HG03097 (cell line): ENCODE data around the gene LBR.
A peak's percentile ranks its signal among the peaks of the same experiment; 100 is the strongest.

Source experiments
- ATAC-seq: cut with Tn5 transposase; IDR thresholded peaks from one replicate; pipeline ENCODE4 v1.9.1; 2021; ENCODE audit not compliant: unreplicated experiment, low FRiP score

LBR gene

DNA sequence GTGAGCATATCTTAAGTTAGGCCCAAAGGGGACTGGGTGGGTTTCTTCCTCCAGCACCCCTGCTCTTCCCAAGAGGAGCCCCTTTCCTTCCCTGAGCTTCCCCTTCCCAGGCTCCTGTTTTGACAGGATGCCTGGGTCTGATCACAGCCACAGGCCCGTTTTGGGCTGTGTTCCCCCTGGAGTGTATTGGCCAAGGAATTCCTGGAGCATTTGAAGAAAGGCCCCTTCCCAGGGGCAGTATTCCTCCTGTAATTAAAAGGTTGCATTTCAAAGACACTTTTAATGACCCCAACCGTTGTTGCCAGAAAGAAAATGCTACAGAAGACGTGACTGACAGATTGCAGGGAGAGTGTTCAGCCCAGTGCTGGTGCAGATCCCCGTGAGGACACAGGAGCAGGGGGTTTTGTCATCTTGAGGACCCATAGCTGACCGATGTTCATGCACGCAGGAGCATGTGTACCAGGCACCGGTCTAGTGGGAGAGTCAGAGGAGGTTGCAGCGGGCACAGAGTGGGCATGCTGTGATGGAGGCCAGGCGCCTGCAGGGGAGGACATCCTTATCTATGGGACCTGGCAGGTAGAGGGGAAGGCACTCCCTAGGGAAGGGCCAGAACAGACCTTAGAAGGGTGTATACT is 19.3 kb upstream of the LBR start:
- no peak for ATAC-seq

DNA sequence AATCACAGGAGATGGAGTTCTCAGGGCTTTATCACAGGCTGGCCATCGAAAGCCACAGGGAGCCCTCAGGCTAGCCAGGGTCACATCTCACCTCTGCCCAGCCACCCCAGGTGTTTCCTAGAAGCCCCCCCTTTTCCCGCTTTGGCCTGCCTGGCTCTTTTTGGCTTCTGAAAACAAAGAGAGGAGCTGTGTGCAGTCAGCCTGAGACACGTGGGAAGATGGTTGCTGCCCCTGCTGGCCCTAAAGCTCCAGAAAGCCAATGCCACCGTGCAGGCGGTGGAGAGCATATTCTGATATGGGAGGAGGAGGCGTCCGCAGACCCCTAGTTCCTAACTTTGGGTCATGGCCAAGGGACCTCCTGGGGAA is 18.7 kb upstream of the LBR start:
- ATAC-seq: no peak

DNA sequence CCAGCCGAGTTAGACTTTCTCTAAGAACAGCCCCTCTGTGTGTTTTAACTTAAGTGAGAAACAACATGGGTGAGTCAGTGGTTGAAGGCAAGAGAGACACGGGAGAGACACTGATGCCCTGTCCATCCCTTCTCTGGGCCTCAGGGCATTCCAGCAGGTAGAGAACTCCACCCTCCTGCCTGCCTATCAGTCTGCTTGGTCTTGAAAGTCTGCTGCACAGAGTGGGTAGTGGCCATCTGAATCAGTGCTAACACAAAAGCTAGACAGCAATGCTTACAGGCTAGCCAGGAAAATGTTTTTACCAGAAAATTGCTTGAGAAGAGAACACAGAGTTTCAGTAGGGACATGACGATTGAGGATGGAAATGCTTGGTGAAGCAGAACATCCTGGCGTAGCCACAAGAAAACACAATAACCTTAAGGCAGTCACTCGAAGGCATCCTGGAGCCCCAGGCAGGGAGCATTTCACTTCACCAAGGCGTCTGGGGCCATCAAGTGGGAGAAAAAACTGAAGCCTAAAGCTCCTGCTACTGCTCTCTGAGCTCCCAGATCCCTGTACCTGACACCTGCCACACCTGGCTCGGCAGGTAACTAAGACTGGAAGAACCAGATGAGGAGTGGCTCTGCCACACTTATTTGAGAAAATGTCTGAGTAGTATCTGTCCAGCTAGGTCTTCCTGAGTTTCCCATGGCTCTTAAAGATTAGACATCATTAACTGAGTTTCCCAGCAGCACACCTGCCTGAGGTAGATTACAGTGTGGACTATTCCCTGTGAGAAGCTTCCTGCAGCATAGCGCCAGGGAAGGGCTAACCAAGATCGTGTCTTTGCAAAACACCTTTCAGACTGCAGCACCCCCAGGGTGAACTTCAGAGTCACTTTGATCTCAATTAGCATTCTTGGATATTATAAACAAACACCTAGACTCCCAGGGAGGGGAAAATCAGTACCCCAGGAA is 18.1 kb upstream of the LBR start:
- no peak for ATAC-seq

GRCh38 chr1:225442123-225442505 is 14.3 kb upstream of the LBR start:
- ATAC-seq: no peak

DNA sequence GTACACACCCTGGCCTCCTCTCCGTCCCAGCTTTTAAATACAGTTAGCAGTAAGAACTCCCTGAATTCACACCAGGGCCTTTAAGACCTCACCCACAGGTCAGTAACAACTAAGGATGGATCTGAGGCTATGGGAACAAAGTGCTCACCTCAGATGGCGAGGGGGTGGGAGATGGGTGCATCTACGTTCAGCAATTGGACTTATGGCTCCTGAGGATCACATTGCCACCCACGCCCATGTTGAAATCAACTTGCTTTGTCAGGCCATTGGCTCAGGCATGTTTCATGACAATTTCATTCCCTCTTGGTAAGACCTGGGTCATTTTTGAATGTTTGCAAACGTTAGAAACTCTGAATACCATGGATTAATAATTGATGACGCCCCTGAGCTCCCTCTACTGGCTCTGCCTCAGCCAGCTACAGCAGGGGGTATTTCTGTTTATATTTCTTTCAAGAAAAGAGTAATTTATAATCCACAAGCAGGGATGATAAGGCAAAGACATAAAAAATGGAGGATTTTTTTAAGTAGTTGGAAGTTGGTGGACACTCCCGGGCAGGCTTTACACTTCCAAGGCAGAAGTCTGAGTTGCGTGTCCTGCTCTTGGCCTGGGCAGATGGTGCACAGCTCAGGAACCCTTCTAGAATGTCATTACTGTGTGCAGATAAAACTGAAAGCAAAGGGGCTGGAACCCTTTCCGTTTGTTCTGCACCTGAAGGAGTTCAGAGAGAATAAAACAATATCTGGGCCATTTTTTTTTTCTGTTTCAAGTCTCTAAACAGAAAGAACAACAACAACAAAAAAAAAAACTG is 13.7 kb upstream of the LBR start:
- ATAC-seq: peak; percentile 29

- ATAC-seq: no peak
Observed at GRCh38 chr1:225440380-225441221, 12.8 kb upstream of the LBR start.

DNA sequence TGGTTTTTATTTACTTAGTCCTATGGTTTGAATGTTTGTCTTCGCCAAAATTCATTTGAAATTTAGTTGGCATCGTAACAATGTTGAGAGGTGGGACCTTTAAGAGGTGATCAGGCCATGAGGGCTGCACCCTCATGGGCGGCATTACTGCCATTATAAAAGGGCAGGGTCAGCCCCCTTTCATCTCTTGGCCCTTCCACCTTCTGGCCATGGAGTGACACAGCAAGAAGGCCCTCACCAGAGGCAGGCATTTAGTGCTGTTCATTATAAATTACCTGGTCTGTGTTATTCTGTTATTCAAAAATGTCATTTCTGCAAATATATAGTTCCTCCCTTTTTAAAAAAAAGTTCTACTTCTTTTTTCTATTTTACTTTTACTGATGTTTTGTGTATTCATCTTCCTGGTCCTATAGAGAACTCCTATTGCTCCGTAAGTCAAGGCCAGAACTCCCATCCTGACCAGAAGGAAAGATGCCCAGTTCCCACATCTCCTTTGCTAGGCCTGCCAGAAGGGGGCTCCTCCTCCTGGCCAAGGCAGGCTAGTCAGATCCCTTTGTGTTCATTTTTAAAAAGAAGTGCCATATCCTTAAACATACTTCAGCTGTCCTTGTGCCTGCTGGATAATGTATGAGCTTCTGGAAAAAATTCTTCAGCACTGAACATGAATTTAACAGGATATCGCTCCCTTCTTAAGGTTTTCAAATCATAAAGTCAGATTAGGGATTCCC is 10.0 kb upstream of the LBR start:
- ATAC-seq: no peak

- ATAC-seq: peak; percentile 67
Observed at GRCh38 chr1:225435957-225436392, 8.1 kb upstream of the LBR start.

- peak; percentile 12 for ATAC-seq
Observed at GRCh38 chr1:225435487-225435886, 7.6 kb upstream of the LBR start.

DNA sequence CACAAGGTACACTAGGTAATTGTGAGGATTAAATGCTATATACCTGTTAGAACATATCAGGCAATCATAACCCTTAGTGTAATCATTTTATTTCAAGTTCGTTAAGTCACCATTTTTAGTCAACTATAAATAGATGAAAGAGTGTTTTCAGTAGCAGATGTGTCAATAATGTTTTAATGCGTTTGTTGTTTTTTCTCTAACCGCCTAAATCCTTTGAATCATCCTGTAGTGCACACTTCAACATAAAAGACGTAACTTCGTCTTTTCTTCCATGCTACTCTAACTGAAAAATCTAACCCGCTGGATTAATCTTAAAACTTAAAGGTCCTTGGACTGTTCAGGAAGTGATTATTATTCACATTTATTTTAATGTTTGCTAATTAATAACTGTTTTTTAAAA is 7.2 kb upstream of the LBR start:
- no peak for ATAC-seq

DNA sequence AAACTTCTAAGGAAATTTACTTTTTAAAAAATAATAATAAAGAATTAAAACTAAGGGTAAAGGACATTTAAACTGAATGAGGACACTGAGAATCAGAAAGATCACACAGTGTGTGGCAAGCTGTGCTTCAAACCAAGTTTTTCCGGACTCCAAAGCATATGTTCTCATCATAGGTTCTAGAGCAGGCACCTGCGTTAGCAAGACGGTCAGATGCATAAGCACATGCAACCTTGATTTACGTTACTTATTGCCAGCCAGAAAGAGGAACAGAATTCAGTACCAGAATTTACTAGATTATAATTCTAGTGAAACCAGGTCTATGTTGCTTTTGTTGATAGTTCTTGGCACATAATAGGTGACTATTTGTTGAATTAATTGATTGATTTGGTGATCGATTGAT is 6.2 kb upstream of the LBR start:
- no peak for ATAC-seq

DNA sequence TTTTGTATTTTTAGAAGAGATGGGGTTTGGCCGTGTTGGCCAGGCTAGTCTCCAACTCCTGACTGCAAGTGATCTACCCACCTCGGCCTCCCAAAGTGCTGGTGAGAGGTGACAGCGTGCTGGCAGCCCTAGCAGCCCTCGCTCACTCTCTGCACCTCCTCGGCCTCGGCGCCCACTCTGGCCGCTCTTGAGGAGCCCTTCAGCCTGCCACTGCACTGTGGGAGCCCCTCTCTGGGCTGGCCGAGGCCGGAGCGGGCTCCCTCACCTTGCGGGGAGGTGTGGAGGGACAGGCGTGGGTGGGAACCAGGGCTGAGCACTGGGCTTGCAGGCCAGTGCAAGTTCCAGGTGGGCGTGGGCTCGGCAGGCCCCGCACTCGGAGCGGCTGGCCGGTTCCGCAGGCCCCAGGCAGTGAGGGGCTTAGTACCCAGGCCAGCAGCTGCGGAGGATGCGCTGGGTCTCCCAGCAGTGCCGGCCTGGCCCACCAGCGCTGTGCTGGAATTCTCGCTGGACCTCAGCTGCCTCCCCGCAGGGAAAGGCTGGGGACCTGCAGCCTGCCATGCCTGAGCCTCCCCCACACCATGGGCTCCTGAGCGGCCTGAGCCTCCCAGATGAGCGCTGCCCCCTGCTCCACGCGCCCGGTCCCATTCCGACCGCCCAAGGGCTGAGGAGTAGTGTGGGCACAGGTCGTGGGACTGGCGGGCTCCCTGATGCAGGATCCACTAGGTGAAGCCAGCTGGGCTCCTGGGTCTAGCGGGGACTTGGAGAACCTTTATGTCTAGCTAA is 3.4 kb upstream of the LBR start:
- ATAC-seq: no peak

GRCh38 chr1:225430301-225430700 is 2.5 kb upstream of the LBR start:
- ATAC-seq: no peak

GRCh38 chr1:225428881-225429455 is 1.1 kb upstream of the LBR start:
- no peak for ATAC-seq

- ATAC-seq: peak; percentile 88
Observed at GRCh38 chr1:225428068-225428880, 436 bp upstream of the LBR start.

- ATAC-seq: no peak
Observed at GRCh38 chr1:225426395-225427234, 1.2 kb downstream of the LBR start.
